AG09319 (cell line): ENCODE measurements around the gene FOXO3.

Experiments used
- DNase-seq: peaks from one replicate; pipeline ENCODE4 v3.0.0-alpha.2; 2010; ENCODE audit warnings: low read depth; ENCODE audit errors: extremely low read depth
- CTCF ChIP-seq: IDR thresholded peaks from 2 replicates; pipeline ENCODE4 v1.5.1; 2011; ENCODE audit warnings: low read depth, mild to moderate bottlenecking, inconsistent platforms, low read length, moderate library complexity

FOXO3 gene

DNA sequence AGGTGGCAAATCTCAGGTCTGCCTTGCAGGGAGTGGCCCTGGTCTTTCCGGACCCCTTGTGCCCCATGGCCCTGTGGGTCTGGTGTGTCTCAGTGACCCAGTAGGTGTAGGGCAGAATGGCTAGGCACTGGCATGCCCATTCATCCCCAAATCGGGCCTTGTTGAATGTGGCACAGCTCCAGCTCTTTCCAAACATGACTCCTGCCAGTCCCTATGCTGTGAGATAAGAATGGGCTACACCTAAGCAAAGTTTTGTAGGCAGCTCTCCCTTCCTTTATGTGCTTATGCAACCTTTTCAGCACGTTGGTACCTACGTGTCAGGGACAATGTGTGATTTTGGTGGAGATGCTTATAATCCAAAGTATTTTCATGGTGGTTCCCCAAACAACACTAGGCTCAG, 33.9 kb downstream of the FOXO3 start:
- TF ChIP-seq CTCF, result no peak
- no peak for DNase-seq

DNA sequence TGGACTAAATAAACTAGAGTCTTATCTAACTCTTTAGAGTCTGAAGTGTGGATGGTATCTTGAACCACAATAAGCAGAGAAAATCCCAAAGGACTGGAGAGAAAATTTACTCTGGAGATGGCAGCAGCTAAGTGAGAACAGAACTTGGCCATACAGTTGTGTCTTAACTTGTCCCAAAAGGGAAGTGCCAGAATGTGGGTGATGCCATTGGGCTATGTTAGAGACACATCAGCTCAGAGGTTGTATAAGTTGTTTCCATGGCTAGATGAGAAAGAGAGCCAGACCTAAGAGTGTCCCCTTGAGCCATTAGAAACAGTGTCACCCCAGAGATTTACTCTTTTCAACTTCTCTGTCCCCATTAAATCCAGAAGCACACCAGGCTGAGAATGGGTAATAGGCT, 36.2 kb downstream of the FOXO3 start:
- DNase-seq, result no peak
- no peak for TF ChIP-seq CTCF

- no peak for DNase-seq
- TF ChIP-seq CTCF, result no peak
Measured at GRCh38 chr6:108597572-108598304, 37.0 kb downstream of the FOXO3 start.

- no peak for TF ChIP-seq CTCF
- DNase-seq, result no peak
Measured at GRCh38 chr6:108598305-108598863, 37.7 kb downstream of the FOXO3 start.

GRCh38 chr6:108604156-108604555, 43.4 kb downstream of the FOXO3 start:
- no peak for TF ChIP-seq CTCF
- no peak for DNase-seq

DNA sequence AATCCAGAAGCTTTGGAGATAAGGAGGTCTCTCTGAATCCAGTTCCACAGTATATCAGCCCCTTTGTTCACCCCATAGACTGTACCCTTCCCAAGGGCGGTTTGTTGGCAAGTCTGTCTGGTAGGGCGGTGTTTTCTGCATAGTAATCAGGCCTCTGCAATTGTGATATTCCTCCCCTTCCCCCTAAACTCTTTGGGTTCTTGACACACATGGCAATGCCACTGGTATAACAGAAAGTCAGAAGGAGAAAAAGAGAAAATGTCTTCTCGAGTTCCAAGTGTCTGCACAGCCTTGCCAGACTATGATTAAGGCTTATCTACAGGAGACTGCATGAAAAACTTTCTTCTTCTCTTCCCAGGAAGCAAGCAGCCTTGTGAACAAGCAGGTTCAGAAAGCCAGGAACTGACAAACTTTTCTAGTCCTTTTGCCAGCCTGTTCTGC, 45.6 kb downstream of the FOXO3 start:
- DNase-seq, result no peak
- no peak for TF ChIP-seq CTCF

- TF ChIP-seq CTCF, result no peak
- no peak for DNase-seq
Measured at GRCh38 chr6:108608453-108609275, 47.9 kb downstream of the FOXO3 start.
